HG03196 (cell line): ENCODE data around the gene JARID2.
"Not testable (repeated sequence)": the region's sequence is repeated elsewhere in the genome, so short reads cannot be mapped to it uniquely, and the experiment has no call there.

Experiments
- ATAC-seq: cut with Tn5 transposase; IDR thresholded peaks from one replicate; pipeline ENCODE4 v1.9.1; 2021; ENCODE audit not compliant: unreplicated experiment

The JARID2 gene

DNA sequence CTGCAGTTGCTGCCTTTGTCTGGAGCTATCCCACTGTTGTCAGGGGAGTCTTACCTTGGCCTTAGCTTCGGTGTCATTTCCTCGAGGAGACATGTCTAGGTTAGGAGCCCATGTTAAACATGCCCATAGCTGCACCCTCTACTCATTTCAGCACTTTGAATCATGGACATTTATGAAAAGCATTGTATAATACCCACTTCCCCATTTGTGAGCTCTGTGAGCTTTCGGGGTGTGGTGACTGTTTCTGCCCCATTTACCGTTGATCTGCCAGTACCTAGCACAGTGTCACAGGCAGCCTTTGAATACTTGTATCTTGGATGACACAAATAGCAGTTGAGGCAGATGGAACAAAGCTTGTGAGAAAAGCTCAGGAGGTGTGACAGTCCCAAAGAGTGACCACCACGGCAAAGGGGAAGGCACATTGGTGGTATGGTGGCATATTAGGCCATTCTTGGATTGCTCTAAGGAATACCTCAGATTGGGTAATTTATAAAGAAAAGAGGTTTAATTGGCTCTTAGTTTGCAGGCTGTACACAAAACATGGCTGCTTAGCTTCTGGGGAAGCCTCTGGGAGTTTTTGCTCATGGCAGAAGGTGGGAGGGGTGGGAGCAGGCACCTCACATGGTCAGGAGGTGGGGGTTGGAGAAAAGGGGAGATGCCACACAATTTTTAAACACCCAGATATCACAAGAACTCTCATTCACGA, 42.0 kb downstream of the JARID2 start:
- ATAC-seq = peak; percentile 95

DNA sequence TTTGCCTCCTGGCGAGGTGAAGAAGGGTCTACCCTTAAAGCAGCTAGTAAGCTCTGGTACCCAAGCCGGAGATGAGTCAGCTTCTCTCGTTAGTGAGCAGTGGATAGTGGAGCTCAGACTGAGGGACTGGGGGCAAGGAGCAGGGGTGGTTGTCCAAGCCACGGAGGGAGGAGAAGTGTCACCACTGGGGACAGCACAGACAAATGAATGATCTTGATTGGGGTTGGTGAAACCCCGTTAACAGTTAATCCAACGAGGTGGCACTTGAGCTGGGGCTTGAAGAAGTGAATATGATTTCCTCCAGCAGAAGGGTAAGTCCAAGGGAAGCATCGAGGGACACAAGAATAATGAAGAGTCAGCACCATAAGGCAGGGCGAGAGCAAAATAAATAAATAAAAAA, 43.0 kb downstream of the JARID2 start:
- no peak for ATAC-seq

DNA sequence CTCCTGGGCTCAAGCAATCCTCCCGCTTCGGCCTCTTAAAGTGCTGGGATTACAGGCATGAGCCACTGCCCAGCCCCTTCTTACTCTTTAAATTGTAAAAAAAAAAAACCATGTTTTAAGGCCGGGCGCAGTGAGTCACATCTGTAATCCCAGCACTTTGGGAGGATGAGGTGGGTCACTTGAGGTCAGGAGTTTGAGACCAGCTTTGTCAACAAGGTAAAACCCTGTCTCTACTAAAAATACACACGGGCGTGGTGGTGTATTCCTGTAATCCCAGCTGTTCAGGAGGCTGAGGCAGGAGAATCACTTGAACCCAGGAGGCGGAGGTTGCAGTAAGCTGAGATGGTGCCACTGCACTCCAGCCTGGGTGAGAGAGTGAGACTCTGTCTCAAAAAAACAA, 43.6 kb downstream of the JARID2 start:
- not testable (repeated sequence) for ATAC-seq

DNA sequence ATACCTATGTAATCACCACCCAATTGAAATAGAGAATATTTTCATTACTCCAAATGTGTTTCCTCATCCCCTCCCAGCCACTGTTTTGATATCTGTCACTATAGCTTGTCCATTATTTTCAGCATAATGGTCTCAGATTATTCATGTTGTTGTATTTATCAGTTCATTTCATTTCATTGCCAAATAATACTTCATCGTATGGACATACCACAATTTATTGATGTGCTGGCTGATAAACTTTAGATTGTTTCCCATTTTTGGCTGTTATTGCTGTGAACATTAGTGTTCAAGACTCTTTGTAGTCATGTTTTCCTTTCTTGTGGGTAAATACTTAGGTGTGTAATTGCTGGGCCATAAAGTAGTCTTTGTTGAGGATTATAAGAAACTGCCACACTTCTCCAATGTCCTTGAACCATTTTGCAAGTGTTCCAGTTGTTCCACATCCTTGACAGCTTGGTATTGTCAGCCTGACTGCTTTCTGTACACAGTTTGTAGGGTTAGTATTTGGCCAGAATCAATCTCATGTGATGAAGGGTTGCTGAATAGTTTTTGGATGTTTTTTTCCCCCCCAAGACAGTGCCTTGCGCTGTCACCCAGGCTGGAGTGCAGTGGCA, 44.3 kb downstream of the JARID2 start:
- ATAC-seq = no peak

DNA sequence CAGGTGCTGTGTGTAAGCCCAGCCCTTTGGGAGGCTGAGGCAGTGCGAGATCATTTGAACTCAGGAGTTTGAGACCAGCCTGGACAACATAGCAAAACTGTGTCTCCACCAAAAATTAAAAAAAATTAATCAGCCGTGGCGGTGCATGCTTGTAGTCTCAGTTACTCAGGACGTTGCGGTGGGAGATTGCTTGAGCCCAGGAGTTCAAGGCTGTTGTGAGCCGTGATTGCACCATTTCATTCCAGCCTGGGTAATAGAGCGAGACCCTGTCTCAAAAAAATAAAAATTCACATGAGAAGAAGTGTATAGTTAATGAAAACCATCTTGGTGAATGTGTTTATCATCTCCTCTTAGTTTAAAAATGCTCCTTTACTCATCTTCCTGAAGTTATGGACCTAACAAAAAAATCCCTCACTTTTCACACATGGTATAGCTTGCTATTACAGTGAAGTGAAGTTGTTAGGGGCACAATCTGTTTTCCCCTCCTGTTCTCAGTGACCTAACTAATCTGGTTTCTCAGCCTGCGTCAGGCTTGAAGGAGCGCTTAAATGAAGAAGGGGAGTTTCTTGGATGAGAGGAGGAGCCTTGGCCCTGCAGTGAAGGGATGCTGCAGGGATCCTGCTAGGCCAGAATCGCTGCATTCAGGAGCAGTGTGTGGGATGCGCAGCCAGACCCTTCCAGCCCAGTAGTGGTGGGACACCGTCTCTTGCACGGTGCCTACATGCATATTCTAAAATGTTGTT, 45.3 kb downstream of the JARID2 start:
- ATAC-seq = no peak

DNA sequence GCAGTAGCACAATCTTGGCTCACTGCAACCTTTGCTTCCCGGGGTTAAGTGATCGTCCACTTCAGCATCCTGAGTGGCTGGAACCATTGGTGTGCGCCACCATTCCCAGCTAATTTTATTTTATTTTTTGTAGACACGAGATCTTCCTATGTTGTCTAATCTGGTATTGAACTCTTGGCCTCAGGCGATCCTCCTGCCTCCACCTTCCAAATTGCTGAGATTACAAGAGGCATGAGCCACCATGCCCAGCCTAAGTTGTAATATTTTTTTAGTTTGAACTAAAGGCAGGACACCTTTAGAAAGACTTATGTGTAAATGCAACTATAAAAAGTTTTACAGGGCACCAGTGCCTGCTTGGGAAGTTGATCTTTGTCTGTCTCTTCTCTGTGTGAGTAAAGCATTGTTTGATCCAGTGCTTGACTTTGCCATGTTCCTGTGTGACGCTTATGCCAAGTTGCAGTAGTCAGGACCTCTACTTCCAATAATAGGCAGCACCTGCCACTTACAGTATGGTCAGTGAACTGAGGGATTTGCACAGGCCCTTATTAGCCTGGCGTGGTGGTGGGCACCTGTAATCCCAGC, 46.9 kb downstream of the JARID2 start:
- no peak for ATAC-seq

DNA sequence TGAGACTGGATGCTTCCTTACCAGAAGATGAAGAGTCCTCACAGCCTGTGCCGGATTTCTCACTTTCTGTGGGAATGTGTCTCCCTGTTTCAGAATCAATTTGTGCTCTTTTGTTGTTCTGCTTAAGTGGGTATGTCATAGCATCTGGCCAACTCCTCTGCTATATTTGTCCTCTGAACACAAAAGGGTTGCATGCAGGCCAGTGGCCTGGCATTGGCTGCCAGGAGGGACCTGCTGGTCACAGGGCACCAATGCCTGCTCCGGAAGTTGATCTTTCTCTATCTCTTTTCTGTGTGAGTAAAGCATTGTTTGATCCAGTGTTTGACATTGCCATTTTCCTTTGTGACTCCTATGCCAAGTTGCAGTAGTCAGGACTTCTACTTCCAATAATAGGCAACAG, 47.8 kb downstream of the JARID2 start:
- ATAC-seq = no peak

DNA sequence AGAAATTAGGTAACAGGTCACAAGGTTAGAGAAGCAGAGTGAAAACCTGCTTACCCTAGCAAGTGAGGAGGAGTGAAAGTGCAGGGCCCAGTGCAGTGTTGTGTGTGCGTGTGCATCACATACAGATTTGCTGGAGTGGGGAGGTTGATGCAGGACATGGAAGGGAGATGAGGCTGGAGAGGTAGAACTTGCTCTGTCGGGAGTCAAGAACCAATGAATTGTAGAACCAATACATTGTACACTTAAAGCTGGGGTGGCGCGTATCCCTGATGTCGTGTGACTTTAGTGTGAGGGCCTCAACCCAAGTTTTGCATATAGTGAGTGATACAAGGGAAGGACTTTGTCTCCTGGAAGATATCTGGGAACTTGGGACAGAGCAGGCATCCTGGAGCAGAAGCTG, 48.6 kb downstream of the JARID2 start:
- no peak for ATAC-seq

DNA sequence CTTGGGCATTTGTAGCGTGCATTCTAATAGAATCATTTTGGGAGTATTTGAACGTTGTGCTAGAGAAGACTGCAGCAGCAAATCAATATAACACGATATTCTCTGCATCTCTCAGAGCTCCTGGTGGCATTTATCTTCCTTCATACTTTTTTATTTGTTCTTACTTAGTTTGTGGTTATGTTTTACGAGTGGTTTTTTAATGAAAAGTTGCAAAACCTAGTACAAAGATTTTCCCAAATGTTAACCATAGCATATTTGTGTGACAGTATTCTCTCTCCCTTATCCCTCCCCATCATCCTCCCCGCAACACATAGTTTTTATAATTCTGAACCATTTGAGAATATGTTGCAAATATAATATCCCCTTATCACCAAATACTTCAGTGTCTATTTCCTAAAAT, 50.4 kb downstream of the JARID2 start:
- no peak for ATAC-seq

DNA sequence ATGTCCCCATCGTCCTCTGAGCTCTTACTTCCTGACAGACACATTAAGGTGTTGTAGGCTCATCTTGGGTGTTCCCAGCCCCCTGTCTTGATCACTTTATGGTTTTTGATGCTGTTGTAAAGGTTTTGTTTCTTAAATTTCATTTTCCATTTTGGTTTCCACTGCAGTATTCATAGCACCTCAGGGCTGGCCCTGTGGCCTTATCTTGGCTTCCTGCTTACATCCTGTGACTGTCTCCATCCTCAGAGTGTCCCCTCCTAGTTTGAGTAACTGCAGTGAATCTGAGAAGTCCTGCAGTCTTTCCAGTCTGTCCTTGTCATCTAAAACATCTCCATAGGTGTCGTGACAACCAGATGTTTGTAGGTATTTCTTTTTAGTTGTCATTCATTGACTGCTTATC, 50.9 kb downstream of the JARID2 start:
- peak; percentile 37 for ATAC-seq

DNA sequence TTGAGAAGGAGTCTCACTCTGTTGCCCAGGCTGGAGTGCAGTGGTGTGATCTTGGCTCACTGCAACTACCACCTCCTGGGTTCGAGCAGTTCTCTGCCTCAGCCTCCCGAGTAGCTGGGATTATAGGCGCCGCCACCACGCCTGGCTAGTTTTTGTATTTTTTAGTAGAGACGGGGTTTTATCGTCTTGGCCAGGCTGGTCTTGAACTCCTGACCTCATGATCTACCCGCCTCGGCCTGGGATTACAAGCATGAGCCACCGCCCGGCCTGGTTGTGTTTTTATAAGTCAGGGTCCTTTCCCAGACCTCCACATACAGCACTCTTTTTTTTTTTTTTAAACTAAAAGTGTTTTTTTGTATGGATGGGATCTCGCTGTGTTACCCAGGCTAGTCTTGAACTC, 51.3 kb downstream of the JARID2 start:
- ATAC-seq = not testable (repeated sequence)

DNA sequence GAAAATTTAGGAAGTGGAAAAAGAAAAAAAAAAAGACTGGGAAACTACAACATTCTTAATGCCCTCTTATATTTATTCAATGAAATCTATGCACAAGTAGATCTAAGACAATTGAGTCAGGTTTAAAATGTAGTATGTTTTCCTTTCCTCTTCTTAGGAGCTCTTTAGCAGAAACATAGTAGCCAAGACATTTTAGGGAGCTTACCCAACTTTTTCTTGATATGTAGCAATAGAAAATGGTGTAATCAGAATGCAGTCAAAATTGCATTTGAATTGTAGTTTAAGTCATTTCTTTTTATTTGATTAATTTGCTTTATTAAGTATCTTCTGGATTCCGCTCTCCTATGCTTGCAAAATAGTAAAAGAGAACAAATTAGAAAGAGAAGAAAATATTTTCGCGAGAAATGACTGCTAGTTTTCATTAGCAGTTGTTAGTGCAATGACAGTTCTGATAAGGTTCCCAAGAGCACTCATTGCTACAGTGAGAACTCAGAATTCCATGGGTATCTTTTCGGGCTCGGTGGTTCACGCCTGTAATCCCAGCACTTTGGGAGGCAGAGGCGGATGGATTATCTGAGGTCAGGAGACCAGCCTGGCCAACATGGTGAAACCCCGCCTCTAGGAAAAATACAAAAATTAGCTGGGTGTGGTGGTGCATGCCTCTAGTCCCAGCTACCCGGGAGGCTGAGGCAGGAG, 52.2 kb downstream of the JARID2 start:
- no peak for ATAC-seq

DNA sequence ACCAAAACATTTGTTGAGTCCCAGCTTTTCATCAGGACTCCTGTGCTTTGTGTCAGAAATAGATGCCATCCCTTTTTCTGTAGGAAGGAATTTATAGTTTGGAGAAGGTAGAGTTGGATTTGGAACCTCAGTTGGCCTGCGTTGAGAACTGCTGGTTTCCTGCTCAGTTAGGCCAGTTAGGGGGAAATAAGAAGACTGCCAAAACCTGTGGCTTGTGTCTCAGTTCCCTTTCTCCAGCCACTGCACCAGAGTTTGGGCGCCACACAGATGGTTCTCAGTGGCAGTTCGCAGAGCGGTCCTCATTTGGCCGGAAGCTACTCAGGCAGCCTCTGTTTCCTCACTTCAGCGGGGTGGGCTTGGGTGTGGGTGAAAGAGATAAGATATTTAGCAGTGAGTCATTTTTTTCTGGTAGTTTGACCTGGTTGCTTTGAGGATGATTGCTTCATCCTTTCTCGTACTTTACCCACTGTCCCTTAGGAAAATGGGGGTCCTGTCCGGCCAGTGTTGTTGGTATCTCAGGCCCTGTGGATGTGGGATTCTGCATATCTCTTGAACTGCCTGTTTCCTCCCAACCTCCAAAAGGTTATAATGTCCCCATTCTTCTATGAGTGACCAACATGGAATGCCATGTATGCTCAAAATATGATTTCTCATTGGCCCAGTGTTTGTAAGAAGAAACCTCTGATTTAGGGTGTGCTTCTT, 53.7 kb downstream of the JARID2 start:
- ATAC-seq = peak; percentile 72

DNA sequence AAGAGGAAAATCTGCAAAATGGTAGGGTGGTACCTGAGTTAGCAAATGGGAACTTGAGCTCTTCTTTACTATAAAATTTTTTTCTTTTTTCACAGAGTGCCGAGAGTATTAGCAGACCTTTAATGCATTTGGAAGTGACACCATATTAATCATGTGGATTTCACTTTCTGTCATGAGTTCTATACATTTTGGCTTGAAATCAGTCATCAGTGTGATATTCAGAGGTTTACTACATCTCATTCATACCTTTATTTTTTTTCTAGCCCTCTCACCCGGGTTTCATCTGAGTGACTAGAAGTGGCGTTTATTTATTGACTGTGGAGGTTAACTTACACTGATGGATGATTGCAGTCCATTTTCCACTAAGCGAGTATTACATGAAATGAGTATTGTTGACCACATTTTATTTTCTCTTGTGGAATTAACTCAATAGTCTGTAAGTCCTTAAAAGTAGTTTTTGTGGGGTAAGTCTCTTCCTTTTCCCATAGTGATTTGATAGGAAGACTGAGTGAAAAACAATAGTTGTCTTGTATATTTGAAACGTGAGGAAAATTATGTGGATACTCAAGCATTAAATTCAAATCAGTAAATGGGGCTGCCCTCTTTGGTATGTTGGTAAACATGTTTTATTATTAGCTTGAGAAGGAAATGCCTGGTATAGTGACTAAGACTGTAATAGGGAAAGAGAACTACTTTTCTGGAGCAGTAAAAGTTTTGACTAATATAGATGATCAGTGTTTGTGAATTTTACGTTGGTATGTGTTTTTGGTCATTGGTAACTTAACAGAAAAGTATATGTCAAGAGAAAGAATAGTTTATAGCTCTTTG, 55.5 kb downstream of the JARID2 start:
- ATAC-seq = no peak

DNA sequence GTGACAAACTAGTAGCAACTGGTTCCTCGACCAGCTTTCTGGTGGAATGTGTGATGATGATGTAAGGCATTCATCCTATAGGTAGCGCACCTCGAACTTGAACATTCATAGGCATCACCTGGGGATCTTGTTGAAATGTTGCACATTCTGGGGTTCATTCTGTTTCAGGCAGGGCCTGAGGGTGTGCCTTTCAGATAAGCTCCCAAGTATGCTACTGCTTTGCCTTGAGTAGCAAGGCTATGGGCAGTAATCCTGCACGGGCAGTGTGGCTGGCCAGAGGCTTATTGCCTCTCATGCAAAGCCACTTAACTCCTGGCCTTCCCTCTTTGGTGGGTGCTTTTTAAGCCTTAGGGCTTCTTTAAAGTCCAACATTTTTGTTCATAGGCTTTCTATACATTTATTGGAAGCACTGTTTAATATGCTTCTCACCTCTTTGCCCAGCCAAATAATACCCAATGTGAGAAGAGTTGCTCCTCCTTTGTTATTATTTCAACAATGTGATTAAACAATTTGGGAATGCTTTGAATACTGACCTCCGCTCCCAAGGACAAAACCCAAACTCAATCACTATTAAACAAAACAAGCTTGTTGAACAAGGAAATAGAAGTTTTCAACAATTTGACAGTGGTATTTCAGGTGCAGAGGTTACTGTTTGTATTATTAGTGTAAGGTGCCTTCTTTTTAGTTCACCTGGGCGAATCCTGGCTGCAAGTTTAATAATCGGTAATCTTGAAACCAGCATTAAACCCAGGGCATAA, 57.5 kb downstream of the JARID2 start:
- ATAC-seq = no peak

DNA sequence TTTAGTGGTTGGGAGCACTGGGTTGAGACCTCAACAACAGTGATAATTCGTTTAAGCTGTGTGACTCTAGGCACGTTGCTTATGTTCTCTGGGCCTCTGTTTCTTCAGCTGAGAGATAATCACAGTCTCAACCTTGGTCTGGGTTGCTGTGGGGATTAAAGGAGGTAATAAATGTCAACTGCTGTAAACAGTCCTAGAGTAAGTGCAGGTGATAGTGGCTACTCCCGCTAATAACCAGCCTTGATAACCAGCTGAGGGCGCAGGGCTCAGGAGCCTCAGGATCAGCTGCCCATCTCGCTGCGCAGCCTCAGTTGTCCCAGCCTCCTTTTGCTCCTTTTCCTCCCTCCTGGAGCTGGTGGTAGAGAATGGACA, 58.0 kb downstream of the JARID2 start:
- ATAC-seq = no peak

DNA sequence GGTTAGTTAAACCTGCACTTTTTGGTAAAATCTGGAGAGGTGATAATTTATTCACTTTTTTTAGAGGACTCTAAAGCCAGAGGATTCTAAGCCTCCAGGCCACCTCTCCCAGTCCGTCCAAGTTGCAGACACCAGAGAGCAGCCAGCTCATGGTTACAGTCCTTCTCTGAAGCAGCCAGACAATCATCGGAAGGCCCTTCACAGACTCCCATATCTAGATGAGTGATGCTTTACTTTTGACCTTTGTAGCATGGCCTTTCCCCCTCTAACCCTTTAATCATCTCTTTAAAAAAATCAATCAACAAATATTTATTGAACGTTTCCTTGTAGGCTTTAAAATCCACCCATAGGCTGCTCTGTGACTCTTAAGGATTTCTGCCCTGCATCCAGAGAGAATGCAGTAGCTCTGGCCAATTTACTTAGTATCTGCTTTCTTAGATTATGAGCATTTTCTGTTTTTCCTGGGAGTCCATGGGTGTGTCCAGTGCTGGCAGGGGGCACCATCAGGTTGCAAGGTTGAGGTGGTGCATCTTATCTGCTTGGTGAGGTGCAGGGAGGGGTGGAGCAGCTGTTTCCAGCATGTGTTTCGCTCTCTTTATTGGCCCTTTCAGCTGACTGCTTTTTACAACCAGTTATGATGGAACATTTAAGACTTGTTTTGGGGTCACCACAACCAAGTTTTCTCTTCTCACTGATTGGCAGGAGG, 58.6 kb downstream of the JARID2 start:
- no peak for ATAC-seq

DNA sequence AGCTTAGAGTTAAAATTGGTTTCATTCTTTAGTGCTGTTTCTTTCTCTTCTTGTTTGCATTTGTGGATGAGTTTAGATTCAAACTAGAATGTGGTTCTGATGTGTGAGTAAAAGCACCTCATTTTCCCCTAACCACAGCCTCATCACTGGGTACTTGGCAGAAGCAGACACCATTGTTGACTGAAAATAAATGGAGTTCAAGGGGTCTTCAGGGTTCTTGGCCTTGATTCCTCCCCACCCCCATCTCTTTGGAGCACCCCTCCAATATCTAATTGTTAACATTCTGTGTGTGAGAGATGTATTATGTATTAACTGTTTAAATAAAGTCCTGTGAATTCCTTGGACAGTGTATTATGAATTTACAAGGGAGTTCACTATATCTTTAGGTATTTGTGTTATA, 59.6 kb downstream of the JARID2 start:
- peak; percentile 38 for ATAC-seq

DNA sequence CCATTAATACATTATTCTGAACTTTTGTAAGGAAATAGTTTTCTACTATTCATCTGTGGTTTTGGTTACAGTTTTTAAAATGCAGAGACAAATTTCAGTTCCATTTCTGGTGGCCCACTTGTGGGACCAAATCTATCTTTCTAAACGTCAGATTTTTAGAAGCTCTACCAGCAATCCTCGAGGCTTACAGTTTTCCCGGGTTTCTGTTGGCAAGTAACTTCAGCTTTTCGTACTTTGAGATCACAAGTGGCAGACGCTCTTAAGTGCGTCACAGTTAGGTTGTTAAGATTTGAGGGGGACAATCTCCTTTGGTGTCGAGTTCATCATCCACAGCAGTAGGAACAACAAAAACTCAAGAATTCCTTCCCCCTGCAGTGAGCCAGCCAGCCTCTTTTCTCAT, 60.0 kb downstream of the JARID2 start:
- ATAC-seq = peak; percentile 26
